Activated CD8-positive, alpha-beta memory T cell treated with anti-CD3 and anti-CD28 coated beads, Interleukin-2, amount 50 U/mL, for 4 hours (primary cell): Measurements from ENCODE around the gene RAVER2.
"Not testable (repeated sequence)": the region's sequence is repeated elsewhere in the genome, so short reads cannot be mapped to it uniquely, and the experiment has no call there.

ENCODE experiments used
- DNase-seq: peaks from one replicate; pipeline ENCODE4 v3.0.0-alpha.2; 2020

Gene RAVER2

GRCh38 chr1:64750092-64750491 lies 5.2 kb downstream of the RAVER2 start:
- no peak for DNase-seq

GRCh38 chr1:64750875-64751274 lies 6.0 kb downstream of the RAVER2 start:
- DNase-seq, result no peak

GRCh38 chr1:64754173-64754572 lies 9.3 kb downstream of the RAVER2 start:
- DNase-seq, result no peak

GRCh38 chr1:64755361-64755760 lies 10.5 kb downstream of the RAVER2 start:
- no peak for DNase-seq

GRCh38 chr1:64756770-64757169 lies 11.9 kb downstream of the RAVER2 start:
- no peak for DNase-seq

GRCh38 chr1:64757213-64757612 lies 12.3 kb downstream of the RAVER2 start:
- DNase-seq, result no peak

GRCh38 chr1:64758233-64758632 lies 13.4 kb downstream of the RAVER2 start:
- DNase-seq, result no peak

- no peak for DNase-seq
These were observed 15.1 kb downstream of the RAVER2 start for GRCh38 chr1:64759968-64760367.

- DNase-seq, result no peak
These were observed 20.1 kb downstream of the RAVER2 start for GRCh38 chr1:64765012-64765411.

GRCh38 chr1:64765826-64766225 lies 21.0 kb downstream of the RAVER2 start:
- no peak for DNase-seq

- no peak for DNase-seq
These were observed 21.6 kb downstream of the RAVER2 start for GRCh38 chr1:64766429-64766828.

- DNase-seq, result no peak
These were observed 24.6 kb downstream of the RAVER2 start for GRCh38 chr1:64769482-64769881.

GRCh38 chr1:64769971-64770370 lies 25.1 kb downstream of the RAVER2 start:
- no peak for DNase-seq

GRCh38 chr1:64773306-64773705 lies 28.4 kb downstream of the RAVER2 start:
- DNase-seq, result not testable (repeated sequence)

- no peak for DNase-seq
These were observed 30.2 kb downstream of the RAVER2 start for GRCh38 chr1:64775113-64775512.

GRCh38 chr1:64782044-64782443 lies 37.2 kb downstream of the RAVER2 start:
- not testable (repeated sequence) for DNase-seq

- DNase-seq, result not testable (repeated sequence)
These were observed 38.0 kb downstream of the RAVER2 start for GRCh38 chr1:64782848-64783247.

GRCh38 chr1:64790832-64791487 lies 46.1 kb downstream of the RAVER2 start:
- DNase-seq, result no peak

- no peak for DNase-seq
These were observed 54.0 kb downstream of the RAVER2 start for GRCh38 chr1:64798872-64799271.

- DNase-seq, result no peak
These were observed 57.1 kb downstream of the RAVER2 start for GRCh38 chr1:64801851-64802523.

GRCh38 chr1:64809309-64809708 lies 64.4 kb downstream of the RAVER2 start:
- no peak for DNase-seq

GRCh38 chr1:64810001-64810400 lies 65.1 kb downstream of the RAVER2 start:
- no peak for DNase-seq

- DNase-seq, result no peak
These were observed 66.3 kb downstream of the RAVER2 start for GRCh38 chr1:64811131-64811530.

GRCh38 chr1:64814427-64814826 lies 69.6 kb downstream of the RAVER2 start:
- no peak for DNase-seq

- not testable (repeated sequence) for DNase-seq
These were observed 72.5 kb downstream of the RAVER2 start for GRCh38 chr1:64817364-64817763.
